K562 (cell line): ENCODE results near the gene RSPRY1. TPM values are rescaled to one million over a fixed set of nuclear protein-coding genes. Genes with fewer than 3 reads are reported as not detected.
A peak's percentile ranks its signal among the peaks of the same experiment; 100 is the strongest.

Source experiments
- AFF1 ChIP-seq, 2 experiments: fragments of 450-650 bp; IDR thresholded peaks; 2 replicates each; pipeline ENCODE4 v1.6.1; 2018; ENCODE audit warnings: mild to moderate bottlenecking in 2 of 2, low read depth in 1 of 2; ENCODE audit not compliant: partially characterized antibody in 2 of 2
- ARID3B ChIP-seq: fragments of 250-450 bp; sonication (Bioruptor Pico); IDR thresholded peaks from 2 replicates; pipeline ENCODE4 v1.4.0; 2020; ENCODE audit warnings: borderline replicate concordance
- ASH1L ChIP-seq: fragments of 450-650 bp; IDR thresholded peaks from 2 replicates; pipeline ENCODE4 v1.6.1; 2018; ENCODE audit warnings: borderline replicate concordance, mild to moderate bottlenecking, low read depth; ENCODE audit not compliant: partially characterized antibody
- FOS ChIP-seq: IDR thresholded peaks from 3 replicates; pipeline ENCODE4 v1.6.1; 2011; ENCODE audit not compliant: insufficient read length; ENCODE audit errors: extremely low read depth
- HDAC1 ChIP-seq, 2 experiments: fragments of 450-650 bp; IDR thresholded peaks; 2 replicates each; pipeline ENCODE4 v1.6.1; 2016 to 2017; ENCODE audit warnings: inconsistent platforms in 1 of 2, mild to moderate bottlenecking in 1 of 2, moderate library complexity in 1 of 2
- HNRNPK ChIP-seq: fragments of 200-400 bp; formaldehyde crosslinking; IDR thresholded peaks from one replicate; pipeline ENCODE4 v1.6.1; 2018; ENCODE audit warnings: mild to moderate bottlenecking, low read depth, low read length; ENCODE audit not compliant: poor library complexity, severe bottlenecking
- MED1 ChIP-seq: sonication (generic); formaldehyde crosslinking; IDR thresholded peaks from 2 replicates; pipeline ENCODE4 v1.8.1; 2023; ENCODE audit warnings: missing genetic modification reagents, borderline replicate concordance
- MTA2 ChIP-seq: fragments of 450-650 bp; IDR thresholded peaks from 2 replicates; pipeline ENCODE4 v1.6.1; 2016; ENCODE audit warnings: low read depth
- NBN ChIP-seq: fragments of 450-650 bp; IDR thresholded peaks from 2 replicates; pipeline ENCODE4 v1.6.1; 2016; ENCODE audit warnings: low read depth, mild to moderate bottlenecking
- NR4A1 ChIP-seq, 2 experiments: fragments of 250-450 bp in 1 of 2; fragments of 450-650 bp in 1 of 2; sonication (Bioruptor Pico) in 1 of 2; IDR thresholded peaks; 2 replicates each; pipeline versions ENCODE4 v1.4.0 to v1.6.1; 2016 to 2020; ENCODE audit warnings: mild to moderate bottlenecking in 2 of 2, missing compliant biosample characterization in 1 of 2, missing genetic modification characterization in 1 of 2, moderate library complexity in 1 of 2
- POU5F1 ChIP-seq: fragments of 150-350 bp; IDR thresholded peaks from 2 replicates; pipeline ENCODE4 v1.6.1; 2014; ENCODE audit warnings: borderline replicate concordance, low read length, low read depth, mild to moderate bottlenecking; ENCODE audit not compliant: partially characterized antibody
- PYGO2 ChIP-seq: fragments of 450-650 bp; IDR thresholded peaks from 2 replicates; pipeline ENCODE4 v1.6.1; 2016; ENCODE audit warnings: mild to moderate bottlenecking, missing genetic modification characterization, moderate library complexity, missing compliant biosample characterization
- RBM25 ChIP-seq: fragments of 200-400 bp; formaldehyde crosslinking; IDR thresholded peaks from 2 replicates; pipeline ENCODE4 v1.6.1; 2018; ENCODE audit warnings: low read length, low read depth, moderate library complexity; ENCODE audit not compliant: severe bottlenecking
- RHOXF2B ChIP-seq: fragments of 250-450 bp; sonication (Bioruptor Pico); conservative IDR thresholded peaks from 2 replicates; pipeline ENCODE4 v1.5.1; 2021
- TBL1XR1 ChIP-seq, 2 experiments: IDR thresholded peaks; 2 replicates each; pipeline ENCODE4 v1.6.1; 2012; ENCODE audit warnings: improper control_type of control experiment in 2 of 2, low read length in 2 of 2, mild to moderate bottlenecking in 1 of 2
- ZBTB43 ChIP-seq: sonication (generic); formaldehyde crosslinking; IDR thresholded peaks from 2 replicates; pipeline ENCODE4 v1.8.0; 2023; ENCODE audit warnings: mild to moderate bottlenecking, missing genetic modification reagents
- ZNF277 ChIP-seq: fragments of 250-450 bp; sonication (Bioruptor Pico); IDR thresholded peaks from 2 replicates; pipeline ENCODE4 v1.8.0; 2022; ENCODE audit warnings: inconsistent platforms, mild to moderate bottlenecking, moderate library complexity, borderline replicate concordance
- ZNF561 ChIP-seq: fragments of 450-650 bp; formaldehyde crosslinking; conservative IDR thresholded peaks from 2 replicates; pipeline ENCODE4 v1.4.0; 2020; ENCODE audit warnings: mild to moderate bottlenecking, moderate library complexity
- ZNF584 ChIP-seq: fragments of 200-800 bp; sonication (Bioruptor generic); IDR thresholded peaks from 2 replicates; pipeline ENCODE4 v1.6.1; 2016; ENCODE audit warnings: low read depth, mild to moderate bottlenecking, missing genetic modification characterization, missing compliant biosample characterization
- polyA plus RNA-seq, 8 experiments: library from polyadenylated mRNA; depleted of rRNA in 4 of 8; stranded (reverse) in 5 of 8; unstranded in 3 of 8; fragments of >200 nt; fragmentation: Nextera tagmentation in 2 of 8; fragmentation: Illumina TruSeq in 1 of 8; extraction: Ambion mirVana in 2 of 8; extraction: Trizol in 1 of 8; gene quantifications; 2 replicates each; pipeline versions ENCODE4 v1.2.1 to v1.2.3, GENCODE V29; 2011 to 2014; ENCODE audit warnings: inconsistent platforms in 1 of 8, missing spikeins in 1 of 8
- total RNA-seq, 7 experiments: library from RNA; depleted of rRNA in 6 of 7; stranded (reverse); fragments of >200 nt in 6 of 7; fragmentation: Illumina TruSeq in 2 of 7; extraction: Trizol in 2 of 7; gene quantifications; 2 replicates each; pipeline versions ENCODE4 v1.2.1 to v1.2.3, GENCODE V29; 2011 to 2021; ENCODE audit warnings: low replicate concordance in 1 of 7

Gene RSPRY1
- total and polyA plus RNA-seq, 9 of the 15 experiments (the other 6 are each of a cell fraction or from before 2014, with no cell fraction given): 10.2 to 27.8 (median 20.8) TPM

GRCh38 chr16:57244767-57245471 lies 58.8 kb downstream of the RSPRY1 start, which contains the start of gene ARL2BP (continued):
- TF ChIP-seq NR4A1 (CRISPR knock-in tag; IDR thresholded peaks at IDR 0.05): no peak
- TF ChIP-seq NR4A1 (tag; IDR thresholded peaks at IDR 0.05): peak; percentile 49; the same call in 1 of the 2 replicates
- TF ChIP-seq POU5F1: no peak
- no peak; a peak in 1 of 4 replicates for TF ChIP-seq HDAC1 (IDR thresholded peaks at IDR 0.05)
- no peak; the same call in 1 of the 2 replicates for TF ChIP-seq NBN
- TF ChIP-seq ZNF561 (CRISPR knock-in tag): no peak
- TF ChIP-seq AFF1 (IDR thresholded peaks at IDR 0.05; ENCODE audit: low read depth in 1 of 2, partially characterized antibody in 2 of 2): no peak
- TF ChIP-seq PYGO2: no peak
- peak; percentile 38 for TF ChIP-seq FOS
- TF ChIP-seq MTA2: no peak
- no peak for TF ChIP-seq ASH1L
- no peak for TF ChIP-seq ZBTB43 (CRISPR knock-in tag)
- no peak for TF ChIP-seq TBL1XR1 (IDR thresholded peaks at IDR 0.05; ENCODE audit: low read length in 2 of 2)
- TF ChIP-seq MED1 (CRISPR knock-in tag): no peak
- TF ChIP-seq ZNF584 (CRISPR knock-in tag): no peak
- peak; percentile 90 for TF ChIP-seq RBM25
- no peak for TF ChIP-seq ZNF277 (CRISPR knock-in tag)
- no peak for TF ChIP-seq ARID3B
- no peak for TF ChIP-seq HNRNPK
- TF ChIP-seq RHOXF2B (CRISPR knock-in tag): no peak
